ENCODE results near the gene ZBTB21.

ZBTB21 gene

DNA sequence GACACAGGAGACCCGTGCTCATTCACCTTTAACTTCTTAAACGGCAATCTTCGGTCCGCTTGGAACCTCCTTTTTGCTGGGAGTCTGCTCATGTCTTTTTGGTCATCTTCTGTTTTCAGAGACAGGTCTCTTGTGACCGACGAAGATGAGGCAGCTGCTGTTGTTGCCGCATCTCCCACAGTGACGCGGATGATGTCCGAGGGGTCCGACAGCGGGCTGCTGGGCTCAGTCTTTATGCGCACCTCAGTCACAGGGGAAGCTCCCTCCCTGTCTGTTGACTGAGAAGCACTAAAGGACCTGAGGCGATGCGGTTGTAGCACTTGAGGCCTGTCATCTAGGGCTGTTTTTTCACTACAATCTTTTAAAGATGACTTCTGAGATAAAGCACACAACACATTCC is 17.6 kb downstream of the ZBTB21 start:
- no peak for DNase-seq (ENCODE audit: low spot score)

- DNase-seq (ENCODE audit: low spot score), result no peak
Observed at GRCh38 chr21:41991659-41992058, 18.5 kb downstream of the ZBTB21 start.

- DNase-seq (ENCODE audit: low spot score), result no peak
Observed at GRCh38 chr21:41989698-41990097, 20.5 kb downstream of the ZBTB21 start.

DNA sequence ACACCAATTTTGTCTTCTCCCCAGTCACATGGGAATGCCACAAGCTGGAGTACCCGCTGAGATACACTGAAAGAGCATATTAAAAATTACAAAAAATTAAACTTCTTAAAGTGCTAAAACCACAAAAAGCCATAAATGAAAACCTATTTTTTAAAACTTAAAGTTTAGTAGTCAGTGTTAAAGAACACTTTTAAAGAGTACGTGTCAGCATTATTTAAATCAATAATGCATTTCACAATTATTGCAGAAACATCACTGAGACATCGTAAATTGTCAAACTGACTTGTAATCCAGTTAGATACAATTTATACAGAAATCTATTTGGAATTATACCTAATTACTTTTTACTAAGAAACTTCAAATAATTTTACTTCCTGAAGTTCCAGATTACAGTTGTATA is 22.9 kb downstream of the ZBTB21 start:
- no peak for DNase-seq (ENCODE audit: low spot score)

DNA sequence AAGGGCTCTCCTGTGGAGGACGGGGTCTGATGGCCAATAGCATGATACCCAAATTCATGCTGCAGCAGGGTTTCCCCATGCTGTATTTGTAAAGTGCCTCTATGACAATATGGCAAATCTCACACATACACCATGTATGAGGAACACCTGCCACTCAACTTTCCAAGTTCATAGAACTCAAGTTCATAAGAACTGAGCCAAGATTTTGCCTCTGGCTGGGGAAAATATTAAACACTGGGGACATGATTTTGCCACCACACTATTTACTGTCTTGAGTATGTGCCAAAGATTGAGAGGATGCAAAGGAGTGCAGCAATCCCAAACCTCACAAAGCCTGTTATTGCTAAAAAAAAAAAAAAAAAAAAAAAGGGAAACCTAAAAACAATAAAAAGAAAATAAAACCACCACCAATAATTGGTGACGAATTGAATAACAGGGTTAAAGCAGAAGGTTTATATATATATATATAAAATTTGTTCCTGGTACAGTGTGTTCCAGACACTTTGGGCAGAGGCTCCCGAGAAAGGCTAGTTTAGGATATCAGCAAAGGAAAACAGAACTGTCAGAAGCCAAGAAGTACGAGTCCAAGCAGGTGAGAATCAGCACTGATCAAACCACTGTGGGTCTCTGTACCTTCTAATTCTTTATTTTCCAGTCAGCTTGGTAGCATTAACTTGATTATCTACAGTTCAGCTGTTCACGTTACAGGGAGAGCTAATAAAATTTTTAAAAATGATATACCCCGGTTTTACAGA is 24.3 kb downstream of the ZBTB21 start:
- DNase-seq (ENCODE audit: low spot score), result no peak

DNA sequence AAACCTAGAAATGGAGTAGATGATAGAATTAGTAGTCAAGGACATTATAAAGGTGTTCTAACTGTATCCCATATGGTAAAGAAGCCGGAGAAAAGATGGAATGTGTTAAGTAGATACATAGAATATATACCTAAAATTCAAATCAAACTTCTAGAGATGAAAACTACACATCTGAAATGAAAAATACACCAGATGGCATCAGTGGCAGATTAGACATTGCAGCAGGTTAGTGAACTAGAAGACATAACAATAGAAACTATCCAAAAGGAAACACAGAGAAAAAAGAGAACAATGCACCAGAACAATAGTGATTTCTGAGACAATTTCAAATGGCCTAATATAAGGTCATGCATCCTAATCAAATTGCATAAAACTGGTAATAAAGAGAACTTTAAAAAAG is 26.9 kb downstream of the ZBTB21 start:
- DNase-seq (ENCODE audit: low spot score), result no peak

DNA sequence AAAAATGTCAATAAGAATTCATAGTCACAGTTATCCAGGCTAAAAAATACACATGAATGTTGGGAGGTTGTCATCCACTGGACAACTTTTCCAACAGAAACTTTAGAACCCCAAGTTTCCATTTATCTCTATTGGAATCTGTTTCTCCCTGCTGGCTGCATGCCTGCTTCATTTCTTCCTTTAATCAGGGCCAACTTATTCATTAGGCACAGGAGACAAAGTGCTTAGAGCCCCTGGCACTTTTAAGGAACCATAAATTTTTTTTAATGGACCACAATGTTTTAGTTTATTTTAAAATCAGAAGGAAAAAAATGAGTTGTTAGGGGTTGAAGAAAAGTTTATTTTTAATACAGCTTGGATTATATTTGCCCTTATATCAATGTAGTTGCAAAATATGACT is 29.6 kb downstream of the ZBTB21 start:
- no peak for DNase-seq (ENCODE audit: low spot score)

DNA sequence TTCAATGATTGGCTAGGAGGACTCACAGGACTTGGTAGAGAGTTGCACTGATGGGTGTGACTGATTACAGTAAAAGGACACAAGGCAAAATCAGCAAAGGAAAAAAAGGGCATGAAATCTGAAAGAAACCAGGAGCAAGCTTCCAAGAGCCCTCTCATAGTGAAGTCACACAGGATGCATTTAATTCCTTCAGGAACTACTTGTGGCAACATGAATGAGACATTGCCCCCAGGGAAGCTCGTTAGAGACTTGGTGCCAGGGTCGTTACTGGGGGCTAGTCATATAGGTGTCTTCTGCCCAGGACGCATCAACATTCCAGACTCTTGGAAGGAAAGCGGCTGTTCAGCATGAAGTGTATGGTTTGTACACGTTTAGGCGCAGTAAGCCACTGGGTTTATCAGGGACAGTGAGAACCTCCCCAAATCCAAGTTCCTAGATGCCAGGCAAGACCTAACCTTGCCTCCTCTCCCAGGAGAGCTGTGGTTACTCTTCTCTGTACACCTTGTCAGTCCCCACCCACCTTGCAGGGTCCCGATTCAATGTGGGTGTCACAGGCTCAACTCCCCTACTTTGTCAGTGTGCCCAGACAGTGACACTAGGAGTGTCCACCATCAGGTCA is 30.3 kb downstream of the ZBTB21 start:
- DNase-seq (ENCODE audit: low spot score), result no peak

- DNase-seq (ENCODE audit: low spot score), result no peak
Observed at GRCh38 chr21:41979335-41979734, 30.8 kb downstream of the ZBTB21 start.

- no peak for DNase-seq (ENCODE audit: low spot score)
Observed at GRCh38 chr21:41977034-41977950, 32.9 kb downstream of the ZBTB21 start.

GRCh38 chr21:41976611-41977010 is 33.5 kb downstream of the ZBTB21 start:
- DNase-seq (ENCODE audit: low spot score), result no peak

DNA sequence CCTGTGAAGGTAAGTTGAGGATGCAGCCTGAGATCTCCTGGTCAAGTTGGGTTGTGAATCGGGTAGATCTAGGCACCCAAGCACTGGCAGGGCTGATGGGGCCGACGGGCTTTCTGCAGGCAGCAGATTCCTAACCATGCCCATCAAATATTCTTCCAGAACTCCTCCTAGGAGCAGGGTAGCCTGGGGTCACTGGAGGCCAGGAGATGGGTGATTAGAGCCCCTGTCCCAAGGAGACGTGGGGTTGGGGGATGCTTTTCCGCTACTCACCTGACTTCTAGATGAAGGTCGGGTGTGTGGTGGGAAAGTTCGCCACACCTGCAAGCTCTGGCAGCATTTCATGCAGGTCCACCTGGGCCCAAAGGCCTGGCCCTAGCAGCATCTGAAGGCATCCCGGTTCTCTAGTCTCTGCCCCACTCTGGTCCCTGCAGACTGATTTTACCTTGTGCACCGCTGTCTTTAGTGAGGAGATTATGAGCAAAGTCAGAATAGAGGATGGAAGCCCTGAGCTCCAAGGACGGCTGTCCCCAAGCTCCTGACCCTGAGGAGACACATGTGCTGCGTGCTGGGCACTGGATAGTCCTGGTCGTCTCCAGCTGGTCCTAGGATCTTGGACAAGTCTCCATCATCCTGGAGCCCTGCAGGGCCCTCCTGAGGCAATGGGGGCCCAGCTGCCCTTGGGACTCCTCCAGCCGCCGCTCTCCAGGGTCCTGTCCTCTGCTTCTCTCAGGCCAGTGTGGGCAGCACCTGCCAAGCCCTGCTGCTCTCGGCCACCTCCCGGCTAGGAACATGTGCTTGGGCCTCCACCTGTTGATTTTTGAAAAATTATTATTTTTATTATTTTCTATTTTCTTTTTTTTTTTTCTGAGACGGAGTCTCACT is 34.5 kb downstream of the ZBTB21 start:
- DNase-seq (ENCODE audit: low spot score), result no peak

DNA sequence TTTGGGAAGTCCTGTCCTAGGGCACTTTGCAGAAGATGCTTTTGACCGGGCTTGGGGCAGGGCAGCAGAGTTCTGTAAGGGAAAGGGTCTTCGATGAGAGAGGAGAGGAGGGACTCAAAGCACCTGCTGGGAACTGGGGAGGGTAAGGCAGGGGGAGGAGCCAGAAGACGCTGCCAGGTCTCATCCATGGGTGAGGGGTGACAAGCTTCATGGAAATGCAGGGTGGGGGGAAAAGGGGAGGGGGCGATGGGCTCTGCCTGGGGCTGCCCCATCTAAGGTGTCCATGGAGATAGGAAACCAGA is 35.5 kb downstream of the ZBTB21 start:
- DNase-seq (ENCODE audit: low spot score), result no peak

- peak; percentile 42 for DNase-seq (ENCODE audit: low spot score)
Observed at GRCh38 chr21:41973861-41974751, 36.1 kb downstream of the ZBTB21 start.

DNA sequence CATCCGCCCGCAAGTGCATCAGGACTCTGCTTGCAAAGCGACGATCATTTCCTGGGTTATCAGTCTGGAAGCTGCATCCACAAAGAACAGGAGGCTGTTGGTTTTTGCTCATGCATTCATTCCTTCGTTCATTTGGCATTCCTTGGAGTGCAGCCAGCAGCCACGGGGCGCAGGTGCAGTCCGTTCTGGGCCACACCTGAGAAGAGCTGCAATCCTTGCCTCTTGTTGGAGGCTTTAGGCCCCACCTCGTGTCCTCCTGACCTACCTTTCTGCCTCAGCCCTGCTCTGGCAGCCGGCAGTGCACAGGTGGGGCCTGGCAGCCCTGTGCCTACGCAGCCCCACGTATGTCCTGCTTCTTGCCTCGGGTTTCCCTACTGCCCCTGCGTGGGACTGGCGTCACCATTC is 36.7 kb downstream of the ZBTB21 start:
- no peak for DNase-seq (ENCODE audit: low spot score)

GRCh38 chr21:41972511-41973205 is 37.5 kb downstream of the ZBTB21 start:
- no peak for DNase-seq (ENCODE audit: low spot score)

DNA sequence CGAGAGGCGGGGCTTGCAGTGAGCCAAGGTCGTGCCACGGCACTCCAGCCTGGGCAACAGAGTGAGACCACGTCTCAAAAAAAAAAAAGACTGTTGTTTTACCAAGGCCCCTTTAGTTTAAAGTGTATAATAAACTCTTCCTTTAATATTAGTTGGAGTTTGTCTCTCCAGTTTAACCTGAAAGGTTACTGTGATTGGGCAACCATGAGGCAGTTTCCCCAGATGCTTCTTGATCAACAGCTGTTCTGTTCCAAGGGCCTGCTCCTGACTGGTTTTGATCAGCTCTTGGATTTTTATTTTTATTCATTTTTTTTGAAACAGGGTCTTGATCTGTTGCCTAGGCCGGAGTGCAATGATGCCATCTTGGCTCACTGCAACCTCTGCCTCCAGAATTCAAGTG is 38.3 kb downstream of the ZBTB21 start:
- no peak for DNase-seq (ENCODE audit: low spot score)

- no peak for DNase-seq (ENCODE audit: low spot score)
Observed at GRCh38 chr21:41970751-41971653, 39.2 kb downstream of the ZBTB21 start.

DNA sequence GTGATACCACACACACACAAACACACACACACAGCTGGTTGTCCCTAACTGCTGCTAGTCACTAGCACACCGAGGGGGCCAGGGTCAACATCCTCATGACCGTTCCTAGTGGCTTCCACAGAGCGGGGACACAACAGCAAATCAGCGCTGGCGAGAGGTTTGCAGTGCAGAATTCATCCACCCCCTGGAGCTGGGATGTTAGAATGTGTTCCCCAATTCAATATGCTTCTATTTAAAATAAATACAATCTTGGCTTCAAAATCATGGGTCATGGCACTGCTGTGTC is 40.1 kb downstream of the ZBTB21 start:
- DNase-seq (ENCODE audit: low spot score), result no peak

DNA sequence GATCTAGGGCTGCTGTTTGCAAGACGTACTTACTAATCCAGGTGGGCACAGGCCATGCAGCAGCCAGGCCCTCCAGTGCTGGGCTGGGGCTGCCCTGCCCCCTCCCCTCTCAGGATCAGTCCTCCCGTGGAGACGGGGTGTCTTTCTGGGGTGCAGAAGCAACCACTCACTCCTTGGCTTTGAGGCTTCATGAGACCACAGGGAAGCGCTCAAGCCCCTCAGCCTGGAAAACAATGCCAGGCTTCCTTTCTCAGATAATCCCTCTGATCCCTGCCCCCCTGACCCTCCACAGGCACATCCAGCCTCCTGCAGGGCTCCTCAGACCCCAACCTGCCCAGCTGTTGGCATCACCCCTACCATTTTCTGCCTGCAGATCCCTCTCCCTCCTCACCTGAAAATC is 42.5 kb downstream of the ZBTB21 start:
- DNase-seq (ENCODE audit: low spot score), result no peak
